NCI-H2171 (cell line): ENCODE measurements around the gene GMEB2.
A peak's percentile ranks its signal among the peaks of the same experiment; 100 is the strongest.
"Not testable (repeated sequence)": the region's sequence is repeated elsewhere in the genome, so short reads cannot be mapped to it uniquely, and the experiment has no call there.

ENCODE experiments used
- DNase-seq: peaks from one replicate; lab custom pipeline; 2025; lab: John Stamatoyannopoulos, UW

GMEB2 gene

GRCh38 chr20:63572071-63572787 lies 54.7 kb downstream of the GMEB2 start:
- DNase-seq = no peak

- not testable (repeated sequence) for DNase-seq
Measured at GRCh38 chr20:63571087-63571478, 55.8 kb downstream of the GMEB2 start.

DNA sequence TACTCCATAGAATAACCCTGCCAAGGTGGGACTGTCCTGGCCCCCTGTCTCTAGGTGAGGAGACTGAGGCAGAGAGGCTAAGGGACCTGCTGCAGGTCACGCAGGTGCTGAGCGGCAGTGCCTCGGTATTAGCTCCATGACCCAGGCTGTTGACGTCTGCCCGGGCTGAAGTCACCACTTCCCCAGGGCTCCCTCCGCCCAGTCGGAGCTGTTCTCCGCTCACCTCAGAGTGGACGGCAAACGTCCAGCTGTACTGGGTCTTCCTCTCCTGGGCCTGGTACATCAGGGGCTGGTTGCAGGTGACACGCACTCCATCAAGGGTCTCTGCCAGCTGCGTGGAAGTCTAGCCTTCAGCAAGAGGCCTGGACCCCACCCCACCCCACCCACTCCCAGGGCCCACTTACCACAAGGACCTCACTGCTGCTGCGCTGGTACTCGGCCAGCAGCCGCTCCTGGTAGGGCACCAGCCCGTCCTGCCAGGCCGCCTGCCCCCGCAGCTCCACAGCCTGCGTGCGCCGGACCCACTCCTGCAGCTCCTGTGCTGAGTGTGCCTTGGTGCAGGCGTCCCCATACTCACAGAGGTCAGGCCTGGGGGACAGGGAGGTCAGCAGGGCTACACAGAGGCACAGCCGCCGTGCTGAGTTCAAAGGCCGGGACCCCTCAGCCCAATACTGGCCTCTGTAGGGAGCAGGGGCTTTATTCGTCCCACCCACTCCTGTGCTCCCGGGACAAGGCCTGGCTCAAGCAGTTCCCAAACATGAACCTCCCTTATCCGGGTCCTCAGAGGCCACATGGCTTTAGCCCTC lies 56.4 kb downstream of the GMEB2 start:
- DNase-seq = no peak

DNA sequence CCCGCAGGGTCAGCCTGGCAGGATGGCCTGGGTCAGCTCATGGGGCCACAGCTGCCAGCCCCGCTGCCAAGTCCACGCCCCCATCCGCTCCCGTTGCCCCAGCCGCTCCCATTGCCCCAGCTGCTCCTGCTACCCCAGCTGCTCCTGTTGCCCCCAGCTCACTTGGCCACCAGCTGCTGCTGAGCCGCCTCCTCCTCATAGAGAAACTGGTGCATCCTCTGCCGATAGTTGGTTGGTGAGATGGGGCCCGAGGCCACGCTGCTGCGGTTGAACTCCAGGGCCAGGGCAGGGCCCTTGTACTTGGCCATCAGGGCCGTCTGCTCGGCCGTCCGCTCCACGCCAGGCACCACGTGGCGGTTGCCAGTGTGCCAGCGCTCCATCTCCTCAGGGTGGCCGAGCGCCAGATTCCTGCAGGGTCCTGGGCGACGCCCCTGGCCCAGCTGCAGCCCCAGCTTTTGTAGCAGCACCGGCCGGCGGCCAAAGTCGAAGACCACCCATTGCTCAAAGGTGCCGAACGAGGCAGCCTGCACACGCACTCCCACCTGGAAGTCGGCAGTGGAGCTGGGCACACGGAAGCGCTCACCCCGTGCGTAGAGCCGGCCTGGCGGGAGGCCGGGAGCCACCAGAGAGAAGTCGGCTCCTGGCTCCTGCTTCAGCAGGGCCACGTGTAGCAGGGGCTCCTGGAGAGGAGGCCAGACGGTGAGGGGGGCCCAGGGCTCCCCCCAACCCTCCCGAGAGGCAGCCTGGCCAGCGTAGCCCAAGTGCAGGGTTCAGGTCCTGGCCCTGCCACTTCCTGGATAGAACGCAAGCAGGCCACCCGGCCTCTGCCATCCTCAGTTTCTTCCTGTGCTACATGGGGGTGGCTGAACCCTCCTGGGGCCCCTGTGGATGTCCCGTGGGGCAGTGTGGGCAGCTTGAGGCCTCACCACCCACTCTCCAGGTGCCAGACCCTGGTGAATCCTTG lies 57.6 kb downstream of the GMEB2 start:
- peak; percentile 8 for DNase-seq

GRCh38 chr20:63568170-63568981 lies 58.5 kb downstream of the GMEB2 start:
- no peak for DNase-seq

DNA sequence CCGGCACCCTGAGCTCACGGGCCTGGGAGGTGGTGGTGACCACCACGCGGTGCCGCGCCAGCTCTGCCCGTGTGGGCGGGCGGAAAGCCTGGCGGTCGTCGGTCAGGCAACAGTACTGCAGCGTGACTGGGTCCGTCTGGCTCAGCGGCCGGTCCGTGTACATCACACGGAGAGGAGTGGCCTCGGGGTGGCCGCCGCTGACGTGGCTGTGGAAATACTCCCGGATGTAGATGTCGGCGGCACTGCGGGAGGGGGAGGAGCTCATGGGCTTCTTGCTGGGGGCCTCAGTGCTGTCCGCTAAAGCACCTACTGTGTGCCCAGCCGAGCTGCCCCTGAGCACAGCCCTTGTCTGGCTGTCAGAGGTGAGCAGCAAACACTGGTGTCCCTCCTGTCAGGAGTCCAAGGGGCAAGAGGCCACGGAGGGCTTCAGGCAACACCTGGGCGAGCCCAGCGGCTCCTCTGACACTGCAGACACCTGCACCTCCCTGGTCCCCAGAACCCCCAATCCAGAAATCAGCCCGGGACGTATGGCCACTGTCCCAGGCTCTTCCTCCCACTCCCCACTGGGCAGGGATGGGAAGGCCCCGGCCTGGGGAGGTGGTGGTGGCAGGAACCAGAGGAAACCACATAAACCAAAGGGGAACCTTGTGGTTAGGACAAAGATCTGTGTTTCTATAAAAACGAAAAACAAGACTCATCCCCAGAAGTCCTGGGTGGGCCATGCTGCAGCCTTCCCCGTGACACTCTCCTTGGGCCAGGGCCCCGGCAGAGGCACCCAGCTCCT lies 59.3 kb downstream of the GMEB2 start:
- no peak for DNase-seq

- no peak for DNase-seq
Measured at GRCh38 chr20:63567136-63567385, 59.8 kb downstream of the GMEB2 start.

DNA sequence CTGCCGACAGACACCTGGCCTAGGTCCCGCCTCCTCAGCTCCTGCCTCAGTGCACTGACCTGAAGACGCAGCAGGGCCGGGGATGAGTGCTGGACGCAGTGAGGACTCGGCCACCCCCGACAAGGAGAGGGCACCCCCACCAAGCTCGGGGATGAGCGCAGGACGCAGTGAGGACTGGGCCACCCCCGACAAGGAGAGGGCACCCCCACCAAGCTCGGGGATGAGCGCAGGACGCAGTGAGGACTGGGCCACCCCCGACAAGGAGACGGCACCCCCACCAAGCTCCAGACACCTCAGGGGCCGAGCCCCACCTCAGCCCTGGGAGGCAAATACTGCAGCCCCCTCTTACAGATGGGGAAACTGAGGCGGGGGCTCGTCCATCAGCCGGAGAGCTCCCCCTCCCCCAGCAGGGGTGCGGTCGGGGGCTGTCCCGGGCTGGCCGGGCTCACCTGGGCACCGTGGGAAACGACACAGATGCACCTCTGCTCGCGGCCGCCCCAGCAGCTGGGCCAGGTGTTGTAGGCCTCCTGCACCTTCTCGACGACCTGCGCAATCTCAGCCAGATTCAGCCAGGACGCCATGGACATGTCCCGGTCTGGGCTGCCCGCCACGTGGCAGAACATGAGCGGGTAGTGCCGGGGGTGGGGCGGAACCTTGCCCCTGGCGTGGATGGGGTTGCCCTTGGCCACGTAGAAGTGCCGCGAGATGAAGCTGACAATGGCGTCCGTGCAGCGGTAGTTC lies 60.3 kb downstream of the GMEB2 start:
- no peak for DNase-seq

DNA sequence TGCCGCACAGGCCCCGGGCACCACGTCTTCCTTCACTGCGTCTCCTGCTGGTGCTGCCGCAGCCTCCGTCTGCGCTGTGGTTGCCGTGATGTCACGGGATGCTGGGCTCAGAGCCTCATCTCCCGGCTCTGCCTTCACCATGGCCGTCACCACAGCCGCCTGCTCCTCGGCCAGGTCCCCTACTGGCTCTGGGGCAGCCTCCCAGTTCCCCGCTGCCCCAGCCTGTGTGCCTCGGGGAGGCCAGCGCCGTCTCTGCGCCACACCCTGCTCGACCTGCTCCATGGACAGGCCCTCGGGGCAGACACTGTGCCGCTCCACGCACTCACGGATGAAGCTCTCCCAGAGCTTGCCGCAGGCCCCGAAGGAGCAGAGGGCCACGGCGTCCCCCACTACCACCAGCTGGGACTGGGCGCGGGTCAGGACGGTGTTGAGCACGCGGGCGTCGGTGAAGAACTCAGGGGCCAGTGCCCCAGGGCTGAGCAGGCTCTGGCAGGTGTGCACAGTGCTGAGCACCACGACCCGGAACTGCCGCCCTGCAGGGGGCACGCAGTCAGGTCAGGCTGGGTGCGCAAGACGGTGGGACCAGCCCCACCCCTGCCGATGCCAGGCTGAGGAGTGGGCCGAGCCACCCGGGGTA lies 61.1 kb downstream of the GMEB2 start:
- no peak for DNase-seq

- no peak for DNase-seq
Measured at GRCh38 chr20:63565021-63565698, 61.7 kb downstream of the GMEB2 start.

DNA sequence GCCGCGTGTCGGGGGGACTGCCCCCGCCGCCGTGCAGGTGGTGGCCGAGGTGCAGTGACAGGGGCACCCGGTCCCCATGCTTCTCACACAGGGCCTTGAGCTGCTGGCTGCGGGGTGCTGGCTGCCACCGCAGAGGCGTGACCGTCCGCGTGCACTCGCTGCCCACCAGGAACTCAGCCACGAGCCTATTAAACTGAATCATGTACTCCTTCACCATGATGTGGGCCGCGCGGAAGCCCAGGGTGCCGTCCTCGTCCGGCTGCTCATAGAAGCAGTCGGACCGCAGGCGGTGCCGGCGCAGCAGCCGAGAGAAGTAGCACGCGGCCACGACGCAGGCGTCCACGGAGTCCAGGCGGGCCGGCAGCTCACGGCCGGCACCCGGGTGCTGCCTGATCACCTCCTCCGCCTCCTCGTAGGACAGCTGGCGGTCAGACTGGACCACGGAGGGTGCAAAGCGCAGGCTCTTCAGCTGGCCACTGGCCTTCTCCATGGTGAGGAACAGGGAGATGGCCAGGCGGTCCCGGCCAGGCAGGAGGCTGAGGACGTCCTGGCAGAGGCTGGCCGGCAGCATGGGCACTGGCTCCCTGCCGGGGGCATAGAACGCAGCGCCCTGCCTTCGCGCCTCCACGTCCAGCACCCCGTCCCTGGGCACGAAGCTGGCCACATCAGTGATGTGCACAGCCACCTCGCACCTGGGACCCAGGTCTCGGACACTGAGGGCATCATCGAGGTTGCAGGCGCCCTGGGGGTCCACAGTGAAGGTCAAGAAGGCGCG lies 62.7 kb downstream of the GMEB2 start:
- no peak for DNase-seq

DNA sequence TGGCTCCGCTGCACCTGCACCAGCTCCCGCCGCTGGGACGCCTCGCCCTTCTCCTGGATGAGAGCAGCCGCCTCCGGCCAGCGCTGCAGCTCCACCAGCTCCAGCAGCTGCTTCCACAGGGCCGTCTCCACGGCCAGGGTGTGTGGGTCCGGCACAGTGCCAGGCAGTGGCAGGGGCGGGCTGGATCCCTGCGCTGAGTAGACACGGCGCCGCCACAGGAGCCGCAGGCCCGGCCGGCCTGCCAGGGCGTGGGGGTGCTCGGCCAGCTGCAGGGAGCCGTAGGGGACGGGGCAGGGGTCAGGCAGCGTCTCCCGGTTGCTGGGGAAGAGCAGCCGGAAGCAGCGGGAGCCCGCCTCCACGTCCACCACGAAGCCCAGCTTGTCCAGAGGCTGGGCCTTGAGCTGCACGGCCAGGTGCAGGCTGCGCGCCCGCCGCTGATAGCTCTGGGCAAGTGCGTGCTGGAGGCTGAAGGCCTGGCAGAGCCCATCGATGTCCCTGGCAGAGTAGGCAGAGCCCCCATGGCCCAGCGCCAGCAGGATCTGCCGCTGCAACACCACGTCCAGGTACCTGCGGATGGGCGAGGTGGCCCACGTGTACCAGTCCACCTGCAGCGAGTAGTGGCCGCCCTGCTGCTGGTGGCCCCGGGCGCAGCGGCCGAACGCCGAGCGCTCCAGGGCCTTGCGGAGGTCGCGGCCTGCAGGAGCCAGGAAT lies 63.5 kb downstream of the GMEB2 start:
- no peak for DNase-seq

- DNase-seq = no peak
Measured at GRCh38 chr20:63562461-63563224, 64.3 kb downstream of the GMEB2 start.

DNA sequence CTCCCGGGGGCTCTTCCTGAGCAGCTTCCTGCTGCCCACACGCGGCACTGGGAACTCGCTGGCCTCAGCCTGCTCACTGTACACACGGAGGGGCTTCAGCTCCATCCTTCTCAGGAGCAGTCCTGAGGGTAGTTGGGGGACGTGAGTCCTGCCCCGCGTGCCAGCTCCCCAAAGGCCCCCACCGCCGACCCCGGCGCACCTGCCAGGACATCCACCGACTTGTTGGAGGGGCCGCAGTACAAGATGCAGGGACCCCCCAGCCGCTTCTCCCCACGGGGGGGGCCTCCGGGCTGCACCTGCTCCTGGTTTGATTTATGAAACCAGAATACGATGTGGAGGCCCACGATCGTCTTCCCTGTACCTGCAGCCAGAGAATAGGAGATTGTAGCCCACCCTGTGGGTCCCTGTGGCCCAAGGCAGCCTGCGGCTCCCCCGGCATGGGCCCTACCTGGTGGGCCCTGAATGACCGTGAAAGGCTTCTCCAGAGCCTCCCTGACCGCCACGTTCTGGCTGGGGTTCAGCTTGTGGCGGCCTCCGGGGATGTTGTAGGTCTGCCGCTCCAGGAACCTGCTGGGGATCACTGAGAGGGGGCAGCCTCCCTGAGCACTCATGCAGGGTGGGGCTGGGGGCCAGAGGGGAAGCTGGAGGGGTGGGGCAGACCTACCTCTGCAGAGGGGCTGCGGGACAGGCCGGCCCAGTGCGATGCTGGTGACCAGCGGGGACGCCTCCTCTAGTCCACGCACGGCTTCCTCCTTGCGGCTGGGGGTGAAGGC lies 65.1 kb downstream of the GMEB2 start:
- DNase-seq = no peak

DNA sequence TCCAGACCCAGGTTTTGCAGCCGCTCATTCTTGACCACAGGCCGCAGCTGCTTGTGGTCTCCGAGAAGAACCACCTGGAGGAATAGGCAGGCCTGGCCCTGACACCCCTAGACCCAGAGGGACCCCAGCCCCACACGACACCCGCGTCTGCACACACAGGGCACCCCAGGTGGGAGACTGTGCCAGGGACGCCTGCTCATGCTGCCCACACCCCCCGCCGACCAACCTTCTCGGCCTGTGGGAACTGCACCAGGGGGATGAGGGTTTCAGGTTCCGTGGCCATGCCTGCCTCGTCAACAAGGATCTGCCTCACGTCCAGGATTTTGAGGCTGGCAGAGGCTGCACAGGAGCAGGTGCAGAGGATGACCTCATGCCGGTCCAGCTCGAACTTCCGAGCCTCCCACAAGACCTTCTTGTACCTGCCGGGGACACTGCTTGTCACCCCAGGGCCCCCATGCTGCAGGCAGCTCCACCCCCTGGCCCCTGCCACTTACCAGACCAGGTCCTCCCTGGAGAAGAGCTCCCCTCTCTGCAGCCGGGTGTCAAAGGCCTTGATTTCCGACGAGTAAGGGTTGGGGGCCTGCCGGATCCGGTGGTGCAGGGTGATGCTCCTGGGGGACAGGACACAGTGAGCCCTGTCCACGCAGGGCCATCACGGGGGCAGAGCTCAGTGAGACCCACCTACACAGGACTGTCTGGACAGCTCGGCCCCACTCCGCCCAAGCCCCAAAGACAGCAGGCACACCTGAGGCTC lies 65.9 kb downstream of the GMEB2 start:
- DNase-seq = no peak
